ENCODE data around the gene CEP57L1.
"Not testable (repeated sequence)": the region's sequence is repeated elsewhere in the genome, so short reads cannot be mapped to it uniquely, and the experiment has no call there.

CEP57L1 gene

GRCh38 chr6:109092074-109092473, 3.2 kb upstream of the CEP57L1 start:
- H3K4me3 ChIP-seq (ENCODE audit: low read length), result peak overlapping the region; percentile 98
- peaks cover 5% of the 10 kb centered on the region for H3K36me3 ChIP-seq (ENCODE audit: control insufficient read depth, insufficient read depth, low read length, severe bottlenecking)

GRCh38 chr6:109093732-109094415, 1.4 kb upstream of the CEP57L1 start:
- Histone ChIP-seq H3K9ac (ENCODE audit: low read length) (peak overlapping the region; percentile 97), H3K27me3 (replicated peaks; ENCODE audit: control insufficient read depth, insufficient read depth, low read length) (no peaks in the 10 kb centered on the region), H3K4me1 (ENCODE audit: control insufficient read depth, insufficient read depth, low read length) (peaks cover 32% of the 10 kb centered on the region), H3K9me3 (ENCODE audit: control insufficient read depth, low read length) (no peaks in the 10 kb centered on the region), H3K4me3 (ENCODE audit: low read length) (peak overlapping the region; percentile 98), H3K36me3 (ENCODE audit: control insufficient read depth, insufficient read depth, low read length, severe bottlenecking) (no peaks in the 10 kb centered on the region)
- DNase-seq (ENCODE audit: low read depth), result peak; percentile 44

More at GRCh38 chr6:109092074-109092473, 3.2 kb upstream of the CEP57L1 start:
- H3K27me3 ChIP-seq (replicated peaks; ENCODE audit: control insufficient read depth, insufficient read depth, low read length), result no peaks in the 10 kb centered on the region
- DNase-seq (ENCODE audit: low read depth), result no peak
- no peaks in the 10 kb centered on the region for H3K9me3 ChIP-seq (ENCODE audit: control insufficient read depth, low read length)
- H3K4me1 ChIP-seq (ENCODE audit: control insufficient read depth, insufficient read depth, low read length), result peaks cover 32% of the 10 kb centered on the region
- H3K9ac ChIP-seq (ENCODE audit: low read length), result peak overlapping the region; percentile 97

GRCh38 chr6:109094416-109095035, 781 bp upstream of the CEP57L1 start, which contains the start of gene SESN1:
Gene SESN1 (minus strand): TSS chr6:109094846. CDS start chr6:109094073, 773 bp downstream.
- H3K4me3 ChIP-seq (ENCODE audit: low read length), result peak within 1 kb of the TSS; percentile 98
- H3K27me3 ChIP-seq (replicated peaks; ENCODE audit: control insufficient read depth, insufficient read depth, low read length), result no peaks in the 10 kb centered on the region
- H3K9ac ChIP-seq (ENCODE audit: low read length), result peak within 1 kb of the TSS; percentile 97
- DNase-seq (ENCODE audit: low read depth), result peak; percentile 98
- H3K9me3 ChIP-seq (ENCODE audit: control insufficient read depth, low read length), result no peaks in the 10 kb centered on the region
- no peaks in the 10 kb centered on the region for H3K36me3 ChIP-seq (ENCODE audit: control insufficient read depth, insufficient read depth, low read length, severe bottlenecking)
- H3K4me1 ChIP-seq (ENCODE audit: control insufficient read depth, insufficient read depth, low read length), result peaks cover 26% of the 10 kb centered on the region

GRCh38 chr6:109095835-109096084, 453 bp downstream of the CEP57L1 start:
- Histone ChIP-seq H3K27me3 (replicated peaks; ENCODE audit: control insufficient read depth, insufficient read depth, low read length) (no peaks in the 10 kb centered on the region), H3K9me3 (ENCODE audit: control insufficient read depth, low read length) (no peaks in the 10 kb centered on the region), H3K4me3 (ENCODE audit: low read length) (peak overlapping the region; percentile 98), H3K4me1 (ENCODE audit: control insufficient read depth, insufficient read depth, low read length) (peaks cover 19% of the 10 kb centered on the region), H3K36me3 (ENCODE audit: control insufficient read depth, insufficient read depth, low read length, severe bottlenecking) (no peaks in the 10 kb centered on the region), H3K9ac (ENCODE audit: low read length) (peak overlapping the region; percentile 97)
- no peak for DNase-seq (ENCODE audit: low read depth)

- no peak for DNase-seq (ENCODE audit: low read depth)
- peak overlapping the region; percentile 98 for H3K4me3 ChIP-seq (ENCODE audit: low read length)
- H3K9me3 ChIP-seq (ENCODE audit: control insufficient read depth, low read length), result no peaks in the 10 kb centered on the region
- H3K4me1 ChIP-seq (ENCODE audit: control insufficient read depth, insufficient read depth, low read length), result peaks cover 18% of the 10 kb centered on the region
- H3K27me3 ChIP-seq (replicated peaks; ENCODE audit: control insufficient read depth, insufficient read depth, low read length), result no peaks in the 10 kb centered on the region
- H3K9ac ChIP-seq (ENCODE audit: low read length), result peak overlapping the region; percentile 97
- H3K36me3 ChIP-seq (ENCODE audit: control insufficient read depth, insufficient read depth, low read length, severe bottlenecking), result no peaks in the 10 kb centered on the region
These were observed 901 bp downstream of the CEP57L1 start for GRCh38 chr6:109096208-109096607.

- H3K36me3 ChIP-seq (ENCODE audit: control insufficient read depth, insufficient read depth, low read length, severe bottlenecking), result no peaks in the 10 kb centered on the region
- H3K27me3 ChIP-seq (replicated peaks; ENCODE audit: control insufficient read depth, insufficient read depth, low read length), result no peaks in the 10 kb centered on the region
- no peaks in the 10 kb centered on the region for H3K9me3 ChIP-seq (ENCODE audit: control insufficient read depth, low read length)
- H3K4me3 ChIP-seq (ENCODE audit: low read length), result no peak overlapping the region
- DNase-seq (ENCODE audit: low read depth), result no peak
- no peak overlapping the region for H3K9ac ChIP-seq (ENCODE audit: low read length)
- H3K4me1 ChIP-seq (ENCODE audit: control insufficient read depth, insufficient read depth, low read length), result peaks cover 5% of the 10 kb centered on the region
These were observed 2.4 kb downstream of the CEP57L1 start for GRCh38 chr6:109097661-109098060.

GRCh38 chr6:109102762-109103161, 7.5 kb downstream of the CEP57L1 start:
- no peak overlapping the region for H3K9ac ChIP-seq (ENCODE audit: low read length)
- peaks cover 13% of the 10 kb centered on the region for H3K4me1 ChIP-seq (ENCODE audit: control insufficient read depth, insufficient read depth, low read length)
- H3K4me3 ChIP-seq (ENCODE audit: low read length), result no peak overlapping the region
- no peaks in the 10 kb centered on the region for H3K36me3 ChIP-seq (ENCODE audit: control insufficient read depth, insufficient read depth, low read length, severe bottlenecking)
- no peaks in the 10 kb centered on the region for H3K9me3 ChIP-seq (ENCODE audit: control insufficient read depth, low read length)
- DNase-seq (ENCODE audit: low read depth), result no peak
- no peaks in the 10 kb centered on the region for H3K27me3 ChIP-seq (replicated peaks; ENCODE audit: control insufficient read depth, insufficient read depth, low read length)

GRCh38 chr6:109103942-109104341, 8.6 kb downstream of the CEP57L1 start:
- no peaks in the 10 kb centered on the region for H3K36me3 ChIP-seq (ENCODE audit: control insufficient read depth, insufficient read depth, low read length, severe bottlenecking)

GRCh38 chr6:109104512-109104911, 9.2 kb downstream of the CEP57L1 start:
- DNase-seq (ENCODE audit: low read depth), result no peak
- no peak overlapping the region for H3K9ac ChIP-seq (ENCODE audit: low read length)
- H3K4me1 ChIP-seq (ENCODE audit: control insufficient read depth, insufficient read depth, low read length), result peaks cover 13% of the 10 kb centered on the region
- H3K36me3 ChIP-seq (ENCODE audit: control insufficient read depth, insufficient read depth, low read length, severe bottlenecking), result no peaks in the 10 kb centered on the region
- H3K27me3 ChIP-seq (replicated peaks; ENCODE audit: control insufficient read depth, insufficient read depth, low read length), result no peaks in the 10 kb centered on the region
- H3K9me3 ChIP-seq (ENCODE audit: control insufficient read depth, low read length), result no peaks in the 10 kb centered on the region
- peak overlapping the region; percentile 11 for H3K4me3 ChIP-seq (ENCODE audit: low read length)

More at GRCh38 chr6:109103942-109104341, 8.6 kb downstream of the CEP57L1 start:
- H3K4me1 ChIP-seq (ENCODE audit: control insufficient read depth, insufficient read depth, low read length), result peaks cover 13% of the 10 kb centered on the region
- no peak for DNase-seq (ENCODE audit: low read depth)
- H3K4me3 ChIP-seq (ENCODE audit: low read length), result peak overlapping the region; percentile 11
- H3K27me3 ChIP-seq (replicated peaks; ENCODE audit: control insufficient read depth, insufficient read depth, low read length), result no peaks in the 10 kb centered on the region
- no peaks in the 10 kb centered on the region for H3K9me3 ChIP-seq (ENCODE audit: control insufficient read depth, low read length)
- H3K9ac ChIP-seq (ENCODE audit: low read length), result no peak overlapping the region

- DNase-seq (ENCODE audit: low read depth), result no peak
- H3K9me3 ChIP-seq (ENCODE audit: control insufficient read depth, low read length), result no peaks in the 10 kb centered on the region
- no peak overlapping the region for H3K4me3 ChIP-seq (ENCODE audit: low read length)
- peaks cover 13% of the 10 kb centered on the region for H3K4me1 ChIP-seq (ENCODE audit: control insufficient read depth, insufficient read depth, low read length)
- H3K36me3 ChIP-seq (ENCODE audit: control insufficient read depth, insufficient read depth, low read length, severe bottlenecking), result no peaks in the 10 kb centered on the region
- no peak overlapping the region for H3K9ac ChIP-seq (ENCODE audit: low read length)
- no peaks in the 10 kb centered on the region for H3K27me3 ChIP-seq (replicated peaks; ENCODE audit: control insufficient read depth, insufficient read depth, low read length)
These were observed 10.4 kb downstream of the CEP57L1 start for GRCh38 chr6:109105681-109106080.

GRCh38 chr6:109109663-109110062, 14.4 kb downstream of the CEP57L1 start:
- not testable (repeated sequence) for H3K9ac ChIP-seq (ENCODE audit: low read length)

More at GRCh38 chr6:109109663-109110062, 14.4 kb downstream of the CEP57L1 start:
- H3K9me3 ChIP-seq (ENCODE audit: control insufficient read depth, low read length); DNase-seq (ENCODE audit: low read depth); H3K4me1 ChIP-seq (ENCODE audit: control insufficient read depth, insufficient read depth, low read length); H3K4me3 ChIP-seq (ENCODE audit: low read length); H3K36me3 ChIP-seq (ENCODE audit: control insufficient read depth, insufficient read depth, low read length, severe bottlenecking); H3K27me3 ChIP-seq (replicated peaks; ENCODE audit: control insufficient read depth, insufficient read depth, low read length): not testable (repeated sequence)

Measured in adipocyte (in vitro differentiated cells).